HG03025 (cell line): ENCODE data around the gene IPO11.
A peak's percentile ranks its signal among the peaks of the same experiment; 100 is the strongest.
"Not testable (repeated sequence)": the region's sequence is repeated elsewhere in the genome, so short reads cannot be mapped to it uniquely, and the experiment has no call there.

Source experiments
- ATAC-seq: cut with Tn5 transposase; IDR thresholded peaks from one replicate; pipeline ENCODE4 v1.9.1; 2021; ENCODE audit warnings: mild to moderate bottlenecking, moderate library complexity; ENCODE audit not compliant: unreplicated experiment, low FRiP score

Gene IPO11

GRCh38 chr5:62564101-62564500 is 151.5 kb downstream of the IPO11 start:
- ATAC-seq, result no peak

GRCh38 chr5:62565740-62566139 is 153.2 kb downstream of the IPO11 start:
- ATAC-seq, result not testable (repeated sequence)

- no peak for ATAC-seq
Observed at GRCh38 chr5:62568143-62568542, 155.6 kb downstream of the IPO11 start.

- no peak for ATAC-seq
Observed at GRCh38 chr5:62568800-62569432, 156.4 kb downstream of the IPO11 start.

- no peak for ATAC-seq
Observed at GRCh38 chr5:62569470-62569869, 156.9 kb downstream of the IPO11 start.

GRCh38 chr5:62572918-62573514 is 160.5 kb downstream of the IPO11 start:
- no peak for ATAC-seq

- no peak for ATAC-seq
Observed at GRCh38 chr5:62574599-62574998, 162.0 kb downstream of the IPO11 start.

- no peak for ATAC-seq
Observed at GRCh38 chr5:62575066-62575465, 162.5 kb downstream of the IPO11 start.

- no peak for ATAC-seq
Observed at GRCh38 chr5:62575489-62575888, 162.9 kb downstream of the IPO11 start.

GRCh38 chr5:62576570-62577170 is 164.1 kb downstream of the IPO11 start:
- ATAC-seq, result no peak

- ATAC-seq, result no peak
Observed at GRCh38 chr5:62577488-62577887, 164.9 kb downstream of the IPO11 start.

- ATAC-seq, result peak; percentile 81
Observed at GRCh38 chr5:62578540-62578939, 166.0 kb downstream of the IPO11 start, which contains the start of gene LRRC70. Gene LRRC70 (plus strand): TSS chr5:62578819. CDS start chr5:62579439, 620 bp downstream.

- no peak for ATAC-seq
Observed at GRCh38 chr5:62579761-62580160, 167.2 kb downstream of the IPO11 start.

- ATAC-seq, result no peak
Observed at GRCh38 chr5:62581836-62582597, 169.5 kb downstream of the IPO11 start.

- ATAC-seq, result no peak
Observed at GRCh38 chr5:62584391-62584790, 171.8 kb downstream of the IPO11 start.

GRCh38 chr5:62585306-62585705 is 172.7 kb downstream of the IPO11 start:
- no peak for ATAC-seq

GRCh38 chr5:62585751-62586150 is 173.2 kb downstream of the IPO11 start:
- no peak for ATAC-seq

- no peak for ATAC-seq
Observed at GRCh38 chr5:62587737-62588136, 175.2 kb downstream of the IPO11 start.

GRCh38 chr5:62588668-62589067 is 176.1 kb downstream of the IPO11 start:
- no peak for ATAC-seq

GRCh38 chr5:62589504-62589903 is 176.9 kb downstream of the IPO11 start:
- ATAC-seq, result no peak

- no peak for ATAC-seq
Observed at GRCh38 chr5:62590387-62590786, 177.8 kb downstream of the IPO11 start.
